Measurements from ENCODE around the gene ASB2. TPM values are rescaled to one million over a fixed set of nuclear protein-coding genes. Genes with fewer than 3 reads are reported as not detected.

The ASB2 gene
- total and polyA plus RNA-seq, 2 of the 4 experiments (the other 2 are of a cell fraction) = 0.54 to 0.77 TPM

GRCh38 chr14:93903342-93904184 lies 72.8 kb downstream of the ASB2 start:
- intact Hi-C loops (cut with micrococcal nuclease) = no loop called here
- Histone ChIP-seq H3K18ac (ENCODE audit: low read depth, low read length) (no peak overlapping the region), H4K8ac (ENCODE audit: low read depth in 2 of 2, low read length in 2 of 2) (no peak overlapping the region), H3K27me3 (ENCODE audit: control insufficient read depth, insufficient read depth, low read length) (peaks cover 6% of the 10 kb centered on the region), H3K9me1 (ENCODE audit: insufficient read depth, low read length) (no peaks in the 10 kb centered on the region), H2AK9ac (replicated peaks; ENCODE audit: low read depth, low read length, poor library complexity) (no peak overlapping the region), H3K4me3 (ENCODE audit: insufficient read depth, low read depth, low read length) (no peak overlapping the region), H2BK120ac (ENCODE audit: low read depth, low read length) (no peak overlapping the region), H4K20me1 (ENCODE audit: insufficient read depth, low read length) (no peaks in the 10 kb centered on the region), H2BK5ac (ENCODE audit: low read depth, low read length, poor library complexity, severe bottlenecking) (no peak overlapping the region), H4K5ac (ENCODE audit: low read depth, low read length) (no peak overlapping the region), H2AK5ac (ENCODE audit: low read depth, low read length) (no peak overlapping the region), H3K56ac (ENCODE audit: extremely low read depth, insufficient read depth, low read length) (no peak overlapping the region), H4K91ac (ENCODE audit: insufficient read depth, low read depth, low read length) (no peak overlapping the region), H3K23ac (ENCODE audit: low read depth, low read length) (no peak overlapping the region), H3K36me3 (ENCODE audit: control insufficient read depth, insufficient read depth, low read length) (no peaks in the 10 kb centered on the region), H3K4ac (ENCODE audit: low read depth, low read length) (no peak overlapping the region), H2BK15ac (ENCODE audit: low read depth, low read length) (no peak overlapping the region), H2BK20ac (ENCODE audit: low read depth, low read length) (no peak overlapping the region), H3K27ac (ENCODE audit: insufficient read depth, low read length) (no peak overlapping the region), H3K4me1 (ENCODE audit: control insufficient read depth, insufficient read depth, low read length) (no peaks in the 10 kb centered on the region), H3K4me2 (ENCODE audit: low read depth, low read length) (no peak overlapping the region), H3K9ac (ENCODE audit: low read depth, low read length) (no peak overlapping the region), H3K79me1 (ENCODE audit: low read depth in 1 of 2, low read length in 2 of 2) (no peaks in the 10 kb centered on the region), H3K9me3 (ENCODE audit: control insufficient read depth, insufficient read depth, low read length) (no peaks in the 10 kb centered on the region), H2AFZ (replicated peaks; ENCODE audit: low read length, poor library complexity) (no peak overlapping the region), H3K14ac (replicated peaks; ENCODE audit: low read depth, low read length) (no peak overlapping the region)
- DNase-seq = no peak
- dilution Hi-C loops (cut with HindIII; ENCODE audit: low sequenced_read_pairs, unreplicated experiment) = no loop called here
- CTCF ChIA-PET = interaction anchor here (0.6 to 0.7 kb wide), 2 partner anchors 234 to 696 kb away, joined by 3 read pairs; no protein-coding TSS in a partner anchor
- POLR2A ChIA-PET (ENCODE audit: unreplicated experiment) = no interaction called here
- TF ChIP-seq BHLHE40 (IDR thresholded peaks at IDR 0.05; ENCODE audit: low read depth, low read length) = no peak
- TF ChIP-seq ELK1 (IDR thresholded peaks at IDR 0.05; ENCODE audit: borderline replicate concordance, low read depth, low read length) = no peak
- TF ChIP-seq CTCF (conservative IDR thresholded peaks at IDR 0.05; ENCODE audit: low read depth, low read length) = peak; percentile 21; the same call in 1 of the 2 replicates
- WGBS, 2 experiments (ENCODE audit: extremely low coverage in 2 of 2, insufficient read length in 1 of 2) = 25% methylated on average over 4 of the region's 15 CpGs; no CpG with 5 or more reads in 1 of the 2 experiments
- in situ Hi-C loops (cut with MboI; ENCODE audit: low sequenced_read_pairs) = no loop called here
- peak; percentile 46; the same call in 1 of the 2 replicates for ATAC-seq (ENCODE audit: low read depth)
- no TSS peak for BruUV-seq (replicated peaks)

Data from IMR-90 (cell line).